Activated CD8-positive, alpha-beta memory T cell treated with anti-CD3 and anti-CD28 coated beads, Interleukin-2, amount 10 ng/mL, durations not matched to agents 7 days and 5 days (primary cell): ENCODE measurements around the gene FAM193A. TPM values are rescaled to one million over a fixed set of nuclear protein-coding genes. Genes with fewer than 3 reads are reported as not detected.
A peak's percentile ranks its signal among the peaks of the same experiment; 100 is the strongest.
"Not testable (repeated sequence)": the region's sequence is repeated elsewhere in the genome, so short reads cannot be mapped to it uniquely, and the experiment has no call there.

Source experiments
- ATAC-seq: fragments of 150-1000 bp; cut with Tn5 transposase; one replicate; pipeline ENCODE4 v1.10.0; 2021; ENCODE audit warnings: moderate library complexity
- CTCF ChIA-PET: fragments of 350-600 bp; sonication (Branson Sonifier 250); formaldehyde crosslinking; loops from one replicate; lab custom pipeline; 2021; ENCODE audit warnings: antibody characterized with exemption; lab: Charles Lee
- DNase-seq: peaks from one replicate; pipeline ENCODE4 v3.0.0-alpha.2; 2020
- H3K27ac Mint-ChIP-seq: one replicate; pipeline ENCODE4 v1.8.0; 2021; ENCODE audit warnings: mild to moderate bottlenecking, mixed read lengths
- H3K27me3 Mint-ChIP-seq: one replicate; pipeline ENCODE4 v1.8.0; 2021; ENCODE audit warnings: mixed read lengths
- H3K36me3 Mint-ChIP-seq: one replicate; pipeline ENCODE4 v1.8.0; 2021; ENCODE audit warnings: mild to moderate bottlenecking, mixed read lengths
- H3K4me1 Mint-ChIP-seq: one replicate; pipeline ENCODE4 v1.8.0; 2021; ENCODE audit warnings: mixed read lengths
- H3K4me3 Mint-ChIP-seq: one replicate; pipeline ENCODE4 v1.8.0; 2021; ENCODE audit warnings: mild to moderate bottlenecking, moderate library complexity, mixed read lengths
- H3K9me3 Mint-ChIP-seq: one replicate; pipeline ENCODE4 v1.8.0; 2022; ENCODE audit warnings: low read depth, mixed read lengths
- total RNA-seq, 2 experiments: library from RNA; stranded (reverse); gene quantifications; one replicate each; pipeline ENCODE4 v1.2.3, GENCODE V29; 2021

Gene FAM193A
- total RNA-seq, 2 experiments from 2014 or later = 30.0 to 37.9 TPM

GRCh38 chr4:2761035-2761923 is 224.8 kb downstream of the FAM193A start:
- Mint-ChIP-seq H3K27ac (no peak overlapping the region), H3K4me1 (peaks cover 22% of the 10 kb centered on the region), H3K36me3 (no peaks in the 10 kb centered on the region), H3K27me3 (no peaks in the 10 kb centered on the region), H3K9me3 (no peaks in the 10 kb centered on the region), H3K4me3 (no peak overlapping the region)
- DNase-seq (peak; percentile 75), ATAC-seq (peak; percentile 11)
- CTCF ChIA-PET = interaction anchor here (1.3 to 4.3 kb wide), 3 partner anchors 14 to 193 kb away, joined by 4 to 41 read pairs (median 6); no protein-coding TSS in a partner anchor

- no peaks in the 10 kb centered on the region for H3K9me3 Mint-ChIP-seq
- peaks cover 17% of the 10 kb centered on the region for H3K4me1 Mint-ChIP-seq
- no peaks in the 10 kb centered on the region for H3K27me3 Mint-ChIP-seq
- CTCF ChIA-PET = interaction anchor here (1.2 to 4.3 kb wide), 5 partner anchors 15 to 202 kb away, joined by 4 to 41 read pairs (median 7); partner anchors contain the start of genes GRK4 and NOP14
- H3K36me3 Mint-ChIP-seq = no peaks in the 10 kb centered on the region
- H3K4me3 Mint-ChIP-seq = no peak overlapping the region
- ATAC-seq = no peak
- H3K27ac Mint-ChIP-seq = no peak overlapping the region
- DNase-seq = no peak
Observed at GRCh38 chr4:2762048-2762447, 225.6 kb downstream of the FAM193A start.

GRCh38 chr4:2762486-2763370 is 226.3 kb downstream of the FAM193A start:
- not testable (repeated sequence) for ATAC-seq, H3K27ac Mint-ChIP-seq, H3K27me3 Mint-ChIP-seq, H3K9me3 Mint-ChIP-seq, H3K4me3 Mint-ChIP-seq, DNase-seq, H3K36me3 Mint-ChIP-seq
- peaks cover 14% of the 10 kb centered on the region for H3K4me1 Mint-ChIP-seq
- CTCF ChIA-PET = interaction anchor here (0.7 to 4.3 kb wide), 19 partner anchors 7 to 216 kb away, joined by 3 to 41 read pairs (median 5); partner anchors contain the start of genes GRK4, NOP14 and TNIP2

- CTCF ChIA-PET = interaction anchor here (0.6 to 4.3 kb wide), 36 partner anchors 8 to 282 kb away, joined by 3 to 41 read pairs (median 4); partner anchors contain the start of genes GRK4, NOP14 and TNIP2
- H3K4me3 Mint-ChIP-seq = peak overlapping the region; percentile 72
- no peaks in the 10 kb centered on the region for H3K9me3 Mint-ChIP-seq
- ATAC-seq (no peak), DNase-seq (no peak)
- H3K36me3 Mint-ChIP-seq = no peaks in the 10 kb centered on the region
- no peaks in the 10 kb centered on the region for H3K27me3 Mint-ChIP-seq
- H3K27ac Mint-ChIP-seq = no peak overlapping the region
- H3K4me1 Mint-ChIP-seq = peaks cover 14% of the 10 kb centered on the region
Observed at GRCh38 chr4:2763511-2763967, 227.1 kb downstream of the FAM193A start.

- Mint-ChIP-seq H3K27ac (no peak overlapping the region), H3K4me3 (no peak overlapping the region), H3K4me1 (peaks cover 29% of the 10 kb centered on the region), H3K9me3 (no peaks in the 10 kb centered on the region), H3K27me3 (no peaks in the 10 kb centered on the region), H3K36me3 (no peaks in the 10 kb centered on the region)
- ATAC-seq (no peak), DNase-seq (no peak)
- CTCF ChIA-PET = interaction anchor here (0.7 to 4.3 kb wide), 4 partner anchors 8 to 52 kb away, joined by 3 to 41 read pairs (median 3); no protein-coding TSS in a partner anchor
Observed at GRCh38 chr4:2765832-2766526, 229.5 kb downstream of the FAM193A start.

- no peaks in the 10 kb centered on the region for H3K36me3 Mint-ChIP-seq
- H3K27me3 Mint-ChIP-seq = no peaks in the 10 kb centered on the region
- DNase-seq (no peak), ATAC-seq (no peak)
- peaks cover 33% of the 10 kb centered on the region for H3K4me1 Mint-ChIP-seq
- no peaks in the 10 kb centered on the region for H3K9me3 Mint-ChIP-seq
- CTCF ChIA-PET = interaction anchor here (0.9 to 1.3 kb wide), 3 partner anchors 9 to 187 kb away, joined by 3 read pairs; no protein-coding TSS in a partner anchor
- H3K27ac Mint-ChIP-seq = no peak overlapping the region
- no peak overlapping the region for H3K4me3 Mint-ChIP-seq
Observed at GRCh38 chr4:2767046-2767704, 230.7 kb downstream of the FAM193A start.

- Mint-ChIP-seq H3K4me3 (no peak overlapping the region), H3K27me3 (no peaks in the 10 kb centered on the region), H3K4me1 (peaks cover 36% of the 10 kb centered on the region), H3K27ac (no peak overlapping the region), H3K9me3 (no peaks in the 10 kb centered on the region), H3K36me3 (no peaks in the 10 kb centered on the region)
- ATAC-seq (no peak), DNase-seq (no peak)
- CTCF ChIA-PET = interaction anchor here (0.9 to 1.2 kb wide), 3 partner anchors 16 to 187 kb away, joined by 3 to 5 read pairs (median 3); no protein-coding TSS in a partner anchor
Observed at GRCh38 chr4:2767705-2768074, 231.2 kb downstream of the FAM193A start.

- H3K4me1 Mint-ChIP-seq = peaks cover 36% of the 10 kb centered on the region
- CTCF ChIA-PET = interaction anchor here (1.2 kb wide), 2 partner anchors 16 to 186 kb away, joined by 3 to 5 read pairs; no protein-coding TSS in a partner anchor
- H3K27ac Mint-ChIP-seq = no peak overlapping the region
- DNase-seq = no peak
- H3K4me3 Mint-ChIP-seq = no peak overlapping the region
- ATAC-seq = no peak
- H3K9me3 Mint-ChIP-seq = no peaks in the 10 kb centered on the region
- no peaks in the 10 kb centered on the region for H3K36me3 Mint-ChIP-seq
- no peaks in the 10 kb centered on the region for H3K27me3 Mint-ChIP-seq
Observed at GRCh38 chr4:2768124-2768523, 231.7 kb downstream of the FAM193A start.

GRCh38 chr4:2768921-2769336 is 232.5 kb downstream of the FAM193A start:
- Mint-ChIP-seq H3K9me3 (no peaks in the 10 kb centered on the region), H3K36me3 (no peaks in the 10 kb centered on the region), H3K27ac (no peak overlapping the region), H3K4me1 (peaks cover 34% of the 10 kb centered on the region), H3K4me3 (no peak overlapping the region), H3K27me3 (no peaks in the 10 kb centered on the region)
- CTCF ChIA-PET = interaction anchor here (1.2 kb wide), 1 partner anchor 15 kb away, joined by 5 read pairs; no protein-coding TSS in a partner anchor
- ATAC-seq (no peak), DNase-seq (no peak)

- no peaks in the 10 kb centered on the region for H3K36me3 Mint-ChIP-seq
- CTCF ChIA-PET = interaction anchor here (0.8 to 2.5 kb wide), 7 partner anchors 8 to 207 kb away, joined by 3 to 8 read pairs (median 4); no protein-coding TSS in a partner anchor
- H3K9me3 Mint-ChIP-seq = no peaks in the 10 kb centered on the region
- H3K4me3 Mint-ChIP-seq = peak overlapping the region; percentile 31
- ATAC-seq (peak; percentile 63), DNase-seq (no peak)
- H3K27me3 Mint-ChIP-seq = no peaks in the 10 kb centered on the region
- peaks cover 32% of the 10 kb centered on the region for H3K4me1 Mint-ChIP-seq
- H3K27ac Mint-ChIP-seq = peak overlapping the region; percentile 78
Observed at GRCh38 chr4:2771264-2771663, 234.8 kb downstream of the FAM193A start.

GRCh38 chr4:2780643-2781042 is 244.2 kb downstream of the FAM193A start:
- H3K36me3 Mint-ChIP-seq, H3K4me3 Mint-ChIP-seq, DNase-seq, H3K27me3 Mint-ChIP-seq, H3K27ac Mint-ChIP-seq, H3K9me3 Mint-ChIP-seq, H3K4me1 Mint-ChIP-seq, ATAC-seq: not testable (repeated sequence)
- CTCF ChIA-PET = interaction anchor here (1.1 to 1.5 kb wide), 2 partner anchors 10 to 31 kb away, joined by 3 to 4 read pairs; no protein-coding TSS in a partner anchor

GRCh38 chr4:2781911-2782310 is 245.5 kb downstream of the FAM193A start:
- Mint-ChIP-seq H3K4me3 (no peak overlapping the region), H3K27ac (no peak overlapping the region), H3K27me3 (peaks cover 4% of the 10 kb centered on the region), H3K9me3 (peaks cover 2% of the 10 kb centered on the region), H3K4me1 (peaks cover 4% of the 10 kb centered on the region), H3K36me3 (peaks cover 9% of the 10 kb centered on the region)
- no peak for ATAC-seq
- CTCF ChIA-PET = interaction anchor here (0.6 to 3.9 kb wide), 4 partner anchors 11 to 30 kb away, joined by 3 to 16 read pairs (median 4); no protein-coding TSS in a partner anchor
- no peak for DNase-seq
